Activated CD8-positive, alpha-beta memory T cell treated with anti-CD3 and anti-CD28 coated beads for 1 hour (primary cell): ENCODE data around the gene OFD1.

Experiments used
- DNase-seq, 2 donors: peaks; one replicate each; pipeline ENCODE4 v3.0.0-alpha.2; 2020; ENCODE audit warnings: low read depth in 1 of 2; ENCODE audit errors: extremely low read depth in 1 of 2

The OFD1 gene

DNA sequence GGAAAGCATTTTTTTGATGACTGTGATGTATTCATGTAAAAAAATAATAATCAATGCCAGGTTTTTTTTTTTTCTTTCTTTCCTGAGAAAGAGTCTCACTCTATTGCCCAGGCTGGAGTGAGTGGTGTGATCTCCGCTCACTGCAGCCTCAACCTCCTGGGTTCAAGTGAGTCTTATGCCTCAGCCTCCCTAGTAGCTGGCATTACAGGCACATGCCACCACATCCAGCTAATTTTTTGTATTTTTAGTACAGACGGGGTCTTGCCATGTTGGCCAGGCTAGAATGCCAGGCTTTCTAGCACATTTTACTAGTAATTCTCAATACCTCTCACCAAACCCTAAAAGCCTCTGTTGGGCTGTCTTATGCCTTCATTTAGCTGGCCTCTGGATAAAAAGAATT is 56.6 kb downstream of the OFD1 start:
- DNase-seq = no peak

DNA sequence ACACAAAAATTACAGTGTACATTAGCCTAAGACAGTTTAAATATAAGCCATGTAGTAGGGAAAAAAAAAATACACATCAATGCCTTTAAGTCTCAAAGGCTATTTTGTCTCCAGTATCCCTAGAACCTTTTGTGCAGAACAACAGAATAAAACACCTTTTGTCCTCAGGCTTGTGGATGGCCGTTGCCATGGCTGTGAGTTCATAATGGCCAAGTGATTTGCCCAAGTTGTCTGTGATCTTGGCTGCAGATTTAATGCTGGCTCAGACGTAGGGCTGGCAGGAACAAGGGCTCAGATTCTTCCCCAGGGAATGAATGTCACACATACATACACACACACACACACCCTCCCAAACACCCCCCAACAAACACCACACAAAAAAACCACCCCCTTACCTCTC is 57.0 kb downstream of the OFD1 start:
- no peak for DNase-seq

DNA sequence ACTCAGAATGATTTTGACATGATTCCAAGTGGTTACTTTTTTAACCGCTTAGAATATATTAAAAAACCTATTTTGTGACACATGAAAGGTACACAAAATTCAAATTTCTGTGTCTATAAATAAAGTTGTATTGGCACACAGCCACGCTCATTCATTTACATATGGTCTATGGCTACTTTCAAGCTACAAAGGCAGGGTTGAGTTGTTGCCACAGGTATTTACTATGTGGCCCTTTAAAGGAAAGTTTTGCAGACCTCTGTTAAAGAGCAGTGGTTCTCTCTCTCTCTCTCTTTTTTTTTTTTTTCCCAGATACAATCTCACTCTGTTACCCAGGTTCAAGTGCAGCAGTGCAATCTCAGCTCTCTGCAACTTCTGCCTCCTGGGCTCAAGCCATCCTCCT is 59.3 kb downstream of the OFD1 start:
- no peak for DNase-seq

DNA sequence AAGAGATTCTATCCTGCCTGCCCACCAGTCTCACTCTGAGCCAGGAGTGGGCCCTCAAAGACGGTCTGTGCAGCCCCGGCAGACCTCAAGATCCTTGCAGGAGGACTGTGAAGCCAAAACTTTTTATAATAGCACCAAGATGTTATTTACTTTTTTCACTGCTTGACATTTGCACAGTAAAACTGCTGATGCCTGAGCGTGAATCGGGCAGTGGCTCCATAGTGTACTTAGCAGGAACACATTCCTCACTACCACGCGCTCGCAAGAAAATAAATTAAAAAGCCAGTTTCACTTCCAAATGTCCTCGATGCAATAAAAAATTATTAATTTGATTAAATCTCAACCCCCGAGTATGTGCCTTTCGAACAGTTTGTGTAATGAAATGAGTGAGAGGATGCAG is 59.9 kb downstream of the OFD1 start:
- no peak for DNase-seq

DNA sequence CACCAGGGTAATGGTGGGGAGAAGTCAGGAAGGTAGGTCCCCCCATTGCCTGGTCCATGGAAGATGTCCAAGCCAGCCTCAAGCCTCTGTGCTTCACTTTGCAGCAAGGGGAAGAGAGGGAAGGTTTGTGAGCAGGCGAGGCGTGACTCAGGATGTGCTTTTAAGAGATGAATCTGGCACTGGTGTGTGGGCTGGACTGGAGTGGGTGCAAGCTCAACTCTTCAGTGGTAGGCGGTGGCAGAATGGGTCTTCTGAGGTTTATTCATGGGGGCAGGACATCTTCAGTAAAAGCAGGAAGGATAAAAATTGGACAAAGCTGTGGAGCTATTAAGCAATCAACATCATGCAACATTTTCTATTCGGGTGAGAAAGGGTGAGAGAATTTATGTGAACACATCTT is 63.0 kb downstream of the OFD1 start:
- no peak for DNase-seq

DNA sequence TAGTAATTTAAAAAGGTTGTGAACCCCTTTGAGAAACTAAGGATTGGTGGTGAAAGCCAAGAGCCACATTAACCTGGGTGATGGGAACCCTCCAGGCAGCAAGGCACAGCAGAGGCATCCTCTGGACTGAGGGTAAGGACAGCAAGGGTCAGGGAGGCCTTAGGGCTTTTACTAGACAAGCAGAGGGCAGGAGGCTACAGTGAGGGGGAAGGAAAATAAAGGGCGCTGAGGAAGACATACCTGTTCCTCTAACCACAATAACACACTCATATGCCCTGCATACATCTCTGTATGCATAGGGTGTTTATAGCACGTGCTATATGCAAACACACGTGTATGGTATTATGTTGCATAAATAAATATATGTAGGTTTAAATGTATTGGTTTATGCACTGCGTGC is 63.6 kb downstream of the OFD1 start:
- DNase-seq = no peak

DNA sequence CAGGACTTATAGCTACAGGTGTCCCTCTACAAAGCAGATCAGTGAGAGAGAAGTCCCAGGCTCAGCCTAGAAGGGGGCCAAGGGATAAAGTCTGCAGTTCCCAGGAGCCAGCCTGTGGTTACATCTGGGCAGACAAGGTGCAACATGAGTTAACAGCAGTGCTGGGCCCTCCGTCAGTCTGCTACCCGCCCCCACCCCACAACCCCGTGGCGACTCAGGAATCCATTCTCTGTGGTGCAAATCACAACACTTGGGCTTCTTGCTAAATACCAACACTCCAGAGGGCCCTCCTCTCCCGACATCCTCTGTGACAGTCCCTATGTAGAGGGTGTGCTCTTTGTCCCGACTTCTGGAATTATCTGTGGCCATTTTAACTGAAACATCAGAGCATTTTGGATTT is 68.6 kb downstream of the OFD1 start:
- no peak for DNase-seq

DNA sequence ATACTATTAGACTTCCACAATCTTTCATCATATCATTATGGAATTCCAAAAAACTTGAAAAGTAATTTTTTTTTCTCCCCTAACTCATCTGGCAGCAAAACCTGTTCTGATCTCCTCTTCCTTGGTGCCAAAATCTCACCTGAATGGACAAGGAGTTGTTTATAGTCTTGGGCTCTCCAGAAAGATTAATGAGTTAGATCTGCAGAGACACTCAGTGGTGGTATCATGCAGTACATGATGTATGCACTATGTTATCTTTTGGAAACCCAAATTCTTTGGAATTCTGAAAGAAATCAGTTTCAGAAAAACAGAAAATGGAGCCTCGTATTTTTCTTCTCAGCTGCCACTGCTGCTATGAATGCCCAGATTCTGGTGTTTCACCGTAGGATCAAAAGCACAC is 70.7 kb downstream of the OFD1 start:
- no peak for DNase-seq

DNA sequence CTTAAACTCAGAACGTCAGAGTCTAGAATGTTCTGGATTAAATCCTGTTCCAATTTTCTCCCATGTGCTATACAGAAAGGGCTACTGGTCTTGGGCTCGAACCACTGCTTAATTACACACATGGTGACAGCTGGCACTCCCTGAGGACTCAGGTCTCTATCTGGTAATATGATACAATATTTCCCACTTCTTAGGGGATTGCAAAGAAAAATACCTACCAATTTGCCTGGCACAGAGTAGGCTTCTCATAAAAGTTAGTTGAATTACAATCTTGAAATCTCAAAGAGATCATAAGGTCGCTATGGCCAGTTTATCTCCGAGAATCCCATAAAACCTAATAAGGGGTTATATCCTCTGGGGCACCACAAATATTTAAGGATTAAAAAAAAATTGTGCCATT is 73.7 kb downstream of the OFD1 start:
- no peak for DNase-seq

DNA sequence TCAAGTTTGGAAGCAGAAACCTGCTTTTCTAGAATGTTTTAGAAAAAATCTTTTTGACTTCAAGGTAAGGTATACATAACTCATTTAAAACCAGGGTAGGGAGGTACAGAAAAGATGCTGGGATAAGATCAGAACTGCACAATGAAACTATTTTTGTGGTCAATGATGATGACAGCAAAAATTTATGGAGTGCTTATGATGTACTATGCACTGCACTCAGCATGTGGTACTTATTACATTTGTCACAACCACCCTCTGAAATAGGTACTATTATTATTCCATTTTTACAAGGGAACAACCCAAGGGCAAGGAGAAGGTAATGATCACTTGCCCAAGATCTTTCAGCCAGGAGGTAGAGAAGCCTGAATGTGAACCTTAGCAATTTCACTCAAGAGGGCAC is 74.3 kb downstream of the OFD1 start:
- no peak for DNase-seq

DNA sequence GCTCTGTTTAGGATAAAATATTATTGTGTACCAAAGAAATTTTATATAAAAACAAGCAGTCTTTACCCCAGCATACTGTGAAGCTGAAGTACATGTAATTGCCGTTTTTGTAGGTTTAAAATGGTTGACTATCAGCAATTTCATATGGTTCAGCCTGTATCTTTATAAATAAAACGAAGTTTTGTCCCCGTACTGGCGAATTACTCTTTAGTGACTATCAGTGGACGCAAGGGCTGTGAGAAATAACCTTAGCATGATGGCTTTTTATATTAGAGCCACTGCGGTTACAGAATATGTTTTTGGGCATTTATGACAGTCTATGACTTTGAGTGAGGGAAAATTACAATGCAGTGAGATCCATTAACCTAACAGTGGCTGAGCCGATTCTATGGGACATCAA is 81.1 kb downstream of the OFD1 start:
- no peak for DNase-seq

DNA sequence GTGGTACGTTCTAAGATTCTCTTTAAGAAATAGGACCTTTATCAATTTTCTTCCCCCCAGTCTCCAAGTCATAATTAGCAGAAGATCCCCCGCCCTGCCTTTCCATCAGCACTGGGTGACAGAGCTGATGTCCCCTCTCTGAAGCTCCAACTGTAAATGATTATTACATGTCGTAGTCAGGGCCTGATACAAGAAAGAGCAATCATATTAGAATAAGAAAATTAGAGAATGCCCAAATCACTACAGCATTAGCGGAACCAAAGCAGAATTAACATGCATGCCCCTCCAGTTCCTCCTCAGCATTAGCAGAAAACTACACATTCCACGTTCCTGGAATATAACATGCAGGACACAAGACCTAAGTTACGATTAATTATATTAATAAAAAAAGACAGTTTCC is 81.6 kb downstream of the OFD1 start:
- DNase-seq = no peak

DNA sequence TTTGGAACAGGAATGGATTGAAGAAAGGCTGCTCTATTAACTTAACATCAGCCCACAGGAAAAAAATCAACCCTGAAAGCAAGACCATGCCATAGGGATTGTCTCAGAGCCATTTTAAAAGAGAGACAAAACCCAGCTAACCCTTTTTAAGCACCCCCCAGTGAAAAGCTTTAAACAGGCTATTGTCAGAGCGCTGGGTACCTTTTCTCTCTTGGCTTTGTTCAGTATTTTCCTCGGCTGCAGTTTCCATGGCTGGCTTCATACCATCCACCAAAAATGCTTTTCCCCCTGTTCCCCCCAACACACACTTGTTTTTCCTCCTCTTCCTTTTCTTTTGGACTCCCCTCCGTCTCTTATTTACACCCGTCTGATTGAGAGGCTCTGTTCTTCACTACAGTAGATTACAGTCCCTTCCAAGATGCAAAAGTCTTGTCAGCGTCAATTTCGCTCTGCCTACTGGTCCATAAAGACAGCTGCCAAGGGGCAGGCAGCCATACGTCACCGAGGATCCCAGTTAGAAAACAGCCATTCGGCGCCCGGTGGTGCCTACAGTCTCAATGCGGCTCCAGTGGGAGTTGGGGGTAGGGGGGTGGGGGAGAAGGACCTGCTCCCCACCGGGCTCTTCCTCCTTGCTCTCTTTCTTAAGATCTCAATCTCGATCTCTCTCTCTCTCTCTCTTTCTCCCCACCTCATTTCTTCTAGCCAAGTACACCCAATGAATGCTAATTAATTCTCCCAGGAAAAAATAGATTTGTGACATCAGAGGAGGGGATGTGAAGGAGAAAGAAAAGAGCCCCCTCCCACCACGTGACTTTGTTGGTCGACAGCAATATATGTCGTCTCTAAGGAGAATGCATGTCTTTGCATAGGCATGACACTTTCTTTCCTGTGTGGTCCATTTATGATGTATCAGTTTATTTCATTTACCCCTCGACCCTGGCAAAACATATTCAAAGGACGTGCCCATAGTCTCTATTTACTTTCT is 82.4 kb downstream of the OFD1 start, which contains the start of gene GPM6B:
Gene GPM6B (minus strand): TSS at position 451 of the 985 bp plus-strand sequence. CDS start 189 bp downstream, at position 262.
- DNase-seq = no peak
